SK-N-SH (cell line): ENCODE results near the gene DCLK3. TPM values are rescaled to one million over a fixed set of nuclear protein-coding genes. Genes with fewer than 3 reads are reported as not detected.

Experiments used
- CTCF ChIA-PET: fragments of 300-600, 350-600 bp; formaldehyde crosslinking; extraction: SDS; loops from one replicate; lab custom pipeline; 2021; lab: Yijun Ruan, JAX
- POLR2A ChIA-PET: fragments of 350-600 bp; sonication (Branson Sonifier 250); formaldehyde crosslinking; extraction: SDS; loops from one replicate; lab custom pipeline; 2020; ENCODE audit warnings: antibody characterized with exemption, inconsistent platforms; lab: Yijun Ruan, JAX
- DNase-seq: peaks from one replicate; pipeline ENCODE4 v3.0.0; 2012
- H2AFZ ChIP-seq: fragments of 200-600 bp; sonication (generic); 2 replicates; pipeline ENCODE4 v1.8.1; 2016; ENCODE audit warnings: antibody characterized with exemption, mild to moderate bottlenecking, low read depth
- H3F3A ChIP-seq: fragments of 200-600 bp; sonication (generic); replicated peaks from 2 replicates; pipeline ENCODE3; 2016; ENCODE audit warnings: antibody characterized with exemption, mild to moderate bottlenecking; ENCODE audit not compliant: insufficient read depth
- H3K27ac ChIP-seq, 2 experiments: fragments of 200-500 bp in 1 of 2; fragments of 200-600 bp in 1 of 2; sonication (Bioruptor generic) in 1 of 2; sonication (generic), shearing (Covaris generic) in 1 of 2; 2 replicates each; pipeline versions ENCODE4 v1.5.1 to v1.6.1; 2014 to 2016; ENCODE audit warnings: low read depth in 2 of 2, inconsistent platforms in 1 of 2, low read length in 1 of 2, mild to moderate bottlenecking in 1 of 2, mixed read lengths in 1 of 2
- H3K27me3 ChIP-seq: fragments of 200-600 bp; sonication (generic), shearing (Covaris generic); 2 replicates; pipeline ENCODE4 v1.6.1; 2016; ENCODE audit warnings: mixed run types; ENCODE audit not compliant: insufficient read depth
- H3K36me3 ChIP-seq, 2 experiments: fragments of 200-500 bp in 1 of 2; fragments of 200-600 bp in 1 of 2; sonication (Bioruptor generic) in 1 of 2; sonication (generic) in 1 of 2; replicated peaks in 1 of 2; 2 replicates each; pipeline versions ENCODE3 to v1.5.1; 2014 to 2016; ENCODE audit warnings: low read length in 1 of 2, mild to moderate bottlenecking in 1 of 2; ENCODE audit not compliant: insufficient read depth in 2 of 2, control insufficient read depth in 1 of 2
- H3K4me1 ChIP-seq, 2 experiments: fragments of 200-500 bp in 1 of 2; fragments of 200-600 bp in 1 of 2; sonication (Bioruptor generic) in 1 of 2; sonication (generic), shearing (Covaris generic) in 1 of 2; 2 replicates each; pipeline versions ENCODE4 v1.5.1 to v1.6.1; 2014 to 2016; ENCODE audit warnings: low read depth in 1 of 2, low read length in 1 of 2, mixed run types in 1 of 2; ENCODE audit not compliant: insufficient read depth in 2 of 2, control insufficient read depth in 1 of 2
- H3K4me2 ChIP-seq: fragments of 200-600 bp; sonication (generic), shearing (Covaris generic); 2 replicates; pipeline ENCODE4 v1.6.1; 2017; ENCODE audit warnings: mixed run types
- H3K4me3 ChIP-seq, 2 experiments: fragments of 200-500 bp in 1 of 2; fragments of 200-600 bp in 1 of 2; sonication (Bioruptor generic) in 1 of 2; sonication (generic), shearing (Covaris generic) in 1 of 2; 2 replicates each; pipeline versions ENCODE4 v1.5.1 to v1.8.1; 2014 to 2016; ENCODE audit warnings: low read depth in 2 of 2, inconsistent platforms in 1 of 2, low read length in 1 of 2, mild to moderate bottlenecking in 1 of 2, mixed read lengths in 1 of 2, moderate library complexity in 1 of 2
- H3K79me2 ChIP-seq: fragments of 200-600 bp; sonication (generic); 2 replicates; pipeline ENCODE4 v1.8.1; 2017; ENCODE audit warnings: mild to moderate bottlenecking; ENCODE audit not compliant: insufficient read depth
- H3K9ac ChIP-seq: fragments of 200-600 bp; sonication (generic); 2 replicates; pipeline ENCODE4 v1.6.1; 2017; ENCODE audit warnings: mixed run types
- H3K9me2 ChIP-seq: fragments of 200-600 bp; sonication (generic); 2 replicates; pipeline ENCODE4 v1.6.1; 2017; ENCODE audit warnings: mixed run types
- H3K9me3 ChIP-seq: fragments of 200-600 bp; sonication (generic); 2 replicates; pipeline ENCODE4 v1.6.1; 2017; ENCODE audit warnings: mixed run types, mild to moderate bottlenecking, moderate library complexity
- H4K20me1 ChIP-seq: fragments of 200-600 bp; sonication (generic); 2 replicates; pipeline ENCODE4 v1.6.1; 2017; ENCODE audit warnings: mild to moderate bottlenecking, mixed run types; ENCODE audit not compliant: insufficient read depth
- CHD2 ChIP-seq: fragments of 150-350 bp; IDR thresholded peaks from 2 replicates; pipeline ENCODE4 v1.6.1; 2018; ENCODE audit warnings: low read length; ENCODE audit not compliant: partially characterized antibody
- EP300 ChIP-seq, 2 experiments: IDR thresholded peaks; 2 replicates each; pipeline versions ENCODE4 v1.4.0 to v1.6.1; 2012; ENCODE audit warnings: borderline replicate concordance in 1 of 2, low read depth in 1 of 2, low read length in 1 of 2
- FOSL2 ChIP-seq: IDR thresholded peaks from 2 replicates; pipeline ENCODE4 v1.4.0; 2012; ENCODE audit warnings: low read depth, mild to moderate bottlenecking, moderate library complexity, borderline replicate concordance
- FOXJ3 ChIP-seq: sonication (generic); formaldehyde crosslinking; IDR thresholded peaks from 2 replicates; pipeline ENCODE4 v1.5.1; 2020; ENCODE audit warnings: mild to moderate bottlenecking, missing genetic modification reagents
- FOXM1 ChIP-seq: IDR thresholded peaks from 2 replicates; pipeline ENCODE4 v1.4.0; 2012; ENCODE audit warnings: low read depth, mild to moderate bottlenecking
- GATA2 ChIP-seq: sonication (generic); formaldehyde crosslinking; IDR thresholded peaks from 2 replicates; pipeline ENCODE4 v1.5.0; 2020; ENCODE audit warnings: mild to moderate bottlenecking, missing genetic modification reagents
- MAX ChIP-seq: IDR thresholded peaks from 2 replicates; pipeline ENCODE4 v1.4.0; 2012; ENCODE audit warnings: low read depth
- NRF1 ChIP-seq: IDR thresholded peaks from 2 replicates; pipeline ENCODE4 v1.6.1; 2012; ENCODE audit warnings: low read depth, mild to moderate bottlenecking, low read length
- POLR2AphosphoS5 ChIP-seq: IDR thresholded peaks from 2 replicates; pipeline ENCODE4 v1.6.1; 2012; ENCODE audit warnings: low read depth, low read length
- RAD21 ChIP-seq: IDR thresholded peaks from 2 replicates; pipeline ENCODE4 v1.6.1; 2012; ENCODE audit warnings: mild to moderate bottlenecking, low read length
- RFX5 ChIP-seq: IDR thresholded peaks from 2 replicates; pipeline ENCODE4 v1.6.1; 2012; ENCODE audit warnings: mild to moderate bottlenecking, improper control_type of control experiment, low read length
- SMC3 ChIP-seq: IDR thresholded peaks from 2 replicates; pipeline ENCODE4 v1.6.1; 2012; ENCODE audit warnings: low read depth, low read length, improper control_type of control experiment
- TAF1 ChIP-seq: IDR thresholded peaks from 2 replicates; pipeline ENCODE4 v1.6.1; 2012; ENCODE audit warnings: low read depth, mild to moderate bottlenecking, low read length, moderate library complexity, borderline replicate concordance
- TEAD4 ChIP-seq: IDR thresholded peaks from 2 replicates; pipeline ENCODE4 v1.4.0; 2012; ENCODE audit warnings: mild to moderate bottlenecking, borderline replicate concordance; ENCODE audit not compliant: insufficient read depth
- WGBS: methylation state at CpG from one replicate; pipeline ENCODE4 v1.1.6; 2017; ENCODE audit warnings: low lambda C conversion rate; 5-methylcytosine and 5-hydroxymethylcytosine counted together
- polyA plus RNA-seq, 3 experiments: library from polyadenylated mRNA; depleted of rRNA; stranded (reverse); fragments of >200 nt; gene quantifications; 2 replicates each; pipeline ENCODE4 v1.2.3, GENCODE V29; 2012
- TF ChIP-seq, protein P1 (sequence below): fragments of 200-600 bp; sonication (generic); IDR thresholded peaks from 2 replicates; pipeline ENCODE4 v1.6.1; 2017; ENCODE audit warnings: antibody characterized with exemption, mild to moderate bottlenecking, moderate library complexity
- TF ChIP-seq, protein P2 (sequence below): IDR thresholded peaks from 2 replicates; pipeline ENCODE4 v1.6.1; 2012; ENCODE audit warnings: mild to moderate bottlenecking, low read depth, low read length, moderate library complexity

The DCLK3 gene
- polyA plus RNA-seq, 1 of the 3 experiments (the other 2 are of a cell fraction) = not detected

GRCh38 chr3:36741285-36741684, 23.1 kb downstream of the DCLK3 start:
- WGBS = 25% methylated on average over 2 of the region's 2 CpGs
- Histone ChIP-seq H3K4me1 (peaks cover 0 to 32% of the 10 kb centered on the region in 2 experiments; a peak in 2 of 4 replicates), H4K20me1 (no peaks in the 10 kb centered on the region), H3K9ac (no peak overlapping the region), H2AFZ (no peak overlapping the region)
- TF ChIP-seq FOXM1 = no peak
- no peak for TF ChIP-seq TAF1
- no peak for TF ChIP-seq TEAD4
- TF ChIP-seq EP300 (IDR thresholded peaks at IDR 0.05; ENCODE audit: borderline replicate concordance in 1 of 2, low read depth in 1 of 2, low read length in 1 of 2) = no peak
- peak; percentile 31; the same call in 1 of the 2 replicates for TF ChIP-seq SMC3
- TF ChIP-seq POLR2AphosphoS5 = no peak
- TF ChIP-seq, protein P1, sequence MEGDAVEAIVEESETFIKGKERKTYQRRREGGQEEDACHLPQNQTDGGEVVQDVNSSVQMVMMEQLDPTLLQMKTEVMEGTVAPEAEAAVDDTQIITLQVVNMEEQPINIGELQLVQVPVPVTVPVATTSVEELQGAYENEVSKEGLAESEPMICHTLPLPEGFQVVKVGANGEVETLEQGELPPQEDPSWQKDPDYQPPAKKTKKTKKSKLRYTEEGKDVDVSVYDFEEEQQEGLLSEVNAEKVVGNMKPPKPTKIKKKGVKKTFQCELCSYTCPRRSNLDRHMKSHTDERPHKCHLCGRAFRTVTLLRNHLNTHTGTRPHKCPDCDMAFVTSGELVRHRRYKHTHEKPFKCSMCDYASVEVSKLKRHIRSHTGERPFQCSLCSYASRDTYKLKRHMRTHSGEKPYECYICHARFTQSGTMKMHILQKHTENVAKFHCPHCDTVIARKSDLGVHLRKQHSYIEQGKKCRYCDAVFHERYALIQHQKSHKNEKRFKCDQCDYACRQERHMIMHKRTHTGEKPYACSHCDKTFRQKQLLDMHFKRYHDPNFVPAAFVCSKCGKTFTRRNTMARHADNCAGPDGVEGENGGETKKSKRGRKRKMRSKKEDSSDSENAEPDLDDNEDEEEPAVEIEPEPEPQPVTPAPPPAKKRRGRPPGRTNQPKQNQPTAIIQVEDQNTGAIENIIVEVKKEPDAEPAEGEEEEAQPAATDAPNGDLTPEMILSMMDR = peak; percentile 23; the same call in 1 of the 2 replicates
- TF ChIP-seq GATA2 (CRISPR knock-in tag) = no peak
- TF ChIP-seq RAD21 = peak; percentile 46
- no peak for TF ChIP-seq FOXJ3 (CRISPR knock-in tag)
- TF ChIP-seq CHD2 = no peak
- TF ChIP-seq RFX5 = no peak
- TF ChIP-seq NRF1 = no peak
- TF ChIP-seq, all 33 proteins: peak for 3
- POLR2A ChIA-PET = no interaction called here
- Histone ChIP-seq H3K4me3 (no peak overlapping the region), H3K27ac (no peak overlapping the region), H3K79me2 (no peaks in the 10 kb centered on the region), H3K4me2 (no peak overlapping the region), H3K27me3 (no peaks in the 10 kb centered on the region), H3K9me3 (no peaks in the 10 kb centered on the region), H3K9me2 (no peaks in the 10 kb centered on the region), H3F3A (no peaks in the 10 kb centered on the region), H3K36me3 (no peaks in the 10 kb centered on the region)
- no peak for DNase-seq
- CTCF ChIA-PET = interaction anchor here (0.7 to 3.7 kb wide), 8 partner anchors 8 to 251 kb away, joined by 3 to 17 read pairs (median 4); no protein-coding TSS in a partner anchor

- Histone ChIP-seq H3K9me2 (no peaks in the 10 kb centered on the region), H2AFZ (no peak overlapping the region), H3K9me3 (no peaks in the 10 kb centered on the region), H3K4me1 (peaks cover 0 to 35% of the 10 kb centered on the region in 2 experiments; a peak in 2 of 4 replicates), H3K27ac (no peak overlapping the region), H3K4me2 (no peak overlapping the region), H3K27me3 (no peaks in the 10 kb centered on the region), H3K4me3 (no peak overlapping the region), H3F3A (no peaks in the 10 kb centered on the region), H3K36me3 (no peaks in the 10 kb centered on the region), H4K20me1 (no peaks in the 10 kb centered on the region), H3K79me2 (no peaks in the 10 kb centered on the region), H3K9ac (no peak overlapping the region)
- POLR2A ChIA-PET = no interaction called here
- TF ChIP-seq EP300 (IDR thresholded peaks at IDR 0.05; ENCODE audit: borderline replicate concordance in 1 of 2, low read depth in 1 of 2, low read length in 1 of 2) (no peak), POLR2AphosphoS5 (no peak), FOXM1 (no peak), RFX5 (no peak), MAX (no peak), NRF1 (no peak), FOSL2 (no peak)
- TF ChIP-seq, protein P2, sequence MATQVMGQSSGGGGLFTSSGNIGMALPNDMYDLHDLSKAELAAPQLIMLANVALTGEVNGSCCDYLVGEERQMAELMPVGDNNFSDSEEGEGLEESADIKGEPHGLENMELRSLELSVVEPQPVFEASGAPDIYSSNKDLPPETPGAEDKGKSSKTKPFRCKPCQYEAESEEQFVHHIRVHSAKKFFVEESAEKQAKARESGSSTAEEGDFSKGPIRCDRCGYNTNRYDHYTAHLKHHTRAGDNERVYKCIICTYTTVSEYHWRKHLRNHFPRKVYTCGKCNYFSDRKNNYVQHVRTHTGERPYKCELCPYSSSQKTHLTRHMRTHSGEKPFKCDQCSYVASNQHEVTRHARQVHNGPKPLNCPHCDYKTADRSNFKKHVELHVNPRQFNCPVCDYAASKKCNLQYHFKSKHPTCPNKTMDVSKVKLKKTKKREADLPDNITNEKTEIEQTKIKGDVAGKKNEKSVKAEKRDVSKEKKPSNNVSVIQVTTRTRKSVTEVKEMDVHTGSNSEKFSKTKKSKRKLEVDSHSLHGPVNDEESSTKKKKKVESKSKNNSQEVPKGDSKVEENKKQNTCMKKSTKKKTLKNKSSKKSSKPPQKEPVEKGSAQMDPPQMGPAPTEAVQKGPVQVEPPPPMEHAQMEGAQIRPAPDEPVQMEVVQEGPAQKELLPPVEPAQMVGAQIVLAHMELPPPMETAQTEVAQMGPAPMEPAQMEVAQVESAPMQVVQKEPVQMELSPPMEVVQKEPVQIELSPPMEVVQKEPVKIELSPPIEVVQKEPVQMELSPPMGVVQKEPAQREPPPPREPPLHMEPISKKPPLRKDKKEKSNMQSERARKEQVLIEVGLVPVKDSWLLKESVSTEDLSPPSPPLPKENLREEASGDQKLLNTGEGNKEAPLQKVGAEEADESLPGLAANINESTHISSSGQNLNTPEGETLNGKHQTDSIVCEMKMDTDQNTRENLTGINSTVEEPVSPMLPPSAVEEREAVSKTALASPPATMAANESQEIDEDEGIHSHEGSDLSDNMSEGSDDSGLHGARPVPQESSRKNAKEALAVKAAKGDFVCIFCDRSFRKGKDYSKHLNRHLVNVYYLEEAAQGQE = no peak
- CTCF ChIA-PET = interaction anchor here (0.7 to 3.7 kb wide), 9 partner anchors 7 to 251 kb away, joined by 3 to 17 read pairs (median 4); no protein-coding TSS in a partner anchor
- WGBS = 78% methylated on average over 2 of the region's 2 CpGs
- DNase-seq = no peak
Measured at GRCh38 chr3:36740787-36741186, 23.6 kb downstream of the DCLK3 start.
